Measurements from ENCODE around the gene CD300LD.
"Not testable (repeated sequence)": the region's sequence is repeated elsewhere in the genome, so short reads cannot be mapped to it uniquely, and the experiment has no call there.

The CD300LD gene

DNA sequence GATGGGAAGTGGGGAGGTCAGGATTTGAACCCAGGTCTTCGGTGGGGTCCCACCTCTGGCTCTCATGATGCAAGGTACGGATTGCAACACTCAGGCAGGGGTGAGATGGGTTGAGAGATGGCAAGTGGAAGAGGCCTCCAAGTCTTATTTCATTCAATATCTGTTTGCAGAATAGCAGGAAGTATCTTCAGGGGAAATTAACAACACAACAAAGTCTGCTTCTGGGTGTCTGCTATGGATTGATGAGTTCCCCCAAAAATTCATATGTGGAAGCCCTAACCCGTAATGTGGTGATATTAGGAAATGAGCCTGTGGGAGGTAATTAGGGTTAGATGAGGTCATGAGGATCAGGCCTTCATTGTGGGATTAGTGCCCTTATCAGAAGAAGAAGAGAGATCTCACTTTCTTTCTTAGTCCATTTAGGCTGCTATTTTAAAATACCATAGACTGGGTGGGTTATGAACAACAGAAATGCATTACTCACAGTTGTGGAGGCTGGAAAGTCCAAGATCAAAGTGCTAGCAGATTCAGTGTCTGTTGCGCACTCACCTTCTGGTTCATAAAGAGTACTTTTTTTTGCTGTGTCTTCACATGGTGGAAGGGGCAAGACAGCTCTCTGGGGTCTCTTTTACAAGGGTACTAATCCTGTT is 20.3 kb downstream of the CD300LD start:
- DNase-seq (ENCODE audit: low spot score) = no peak

DNA sequence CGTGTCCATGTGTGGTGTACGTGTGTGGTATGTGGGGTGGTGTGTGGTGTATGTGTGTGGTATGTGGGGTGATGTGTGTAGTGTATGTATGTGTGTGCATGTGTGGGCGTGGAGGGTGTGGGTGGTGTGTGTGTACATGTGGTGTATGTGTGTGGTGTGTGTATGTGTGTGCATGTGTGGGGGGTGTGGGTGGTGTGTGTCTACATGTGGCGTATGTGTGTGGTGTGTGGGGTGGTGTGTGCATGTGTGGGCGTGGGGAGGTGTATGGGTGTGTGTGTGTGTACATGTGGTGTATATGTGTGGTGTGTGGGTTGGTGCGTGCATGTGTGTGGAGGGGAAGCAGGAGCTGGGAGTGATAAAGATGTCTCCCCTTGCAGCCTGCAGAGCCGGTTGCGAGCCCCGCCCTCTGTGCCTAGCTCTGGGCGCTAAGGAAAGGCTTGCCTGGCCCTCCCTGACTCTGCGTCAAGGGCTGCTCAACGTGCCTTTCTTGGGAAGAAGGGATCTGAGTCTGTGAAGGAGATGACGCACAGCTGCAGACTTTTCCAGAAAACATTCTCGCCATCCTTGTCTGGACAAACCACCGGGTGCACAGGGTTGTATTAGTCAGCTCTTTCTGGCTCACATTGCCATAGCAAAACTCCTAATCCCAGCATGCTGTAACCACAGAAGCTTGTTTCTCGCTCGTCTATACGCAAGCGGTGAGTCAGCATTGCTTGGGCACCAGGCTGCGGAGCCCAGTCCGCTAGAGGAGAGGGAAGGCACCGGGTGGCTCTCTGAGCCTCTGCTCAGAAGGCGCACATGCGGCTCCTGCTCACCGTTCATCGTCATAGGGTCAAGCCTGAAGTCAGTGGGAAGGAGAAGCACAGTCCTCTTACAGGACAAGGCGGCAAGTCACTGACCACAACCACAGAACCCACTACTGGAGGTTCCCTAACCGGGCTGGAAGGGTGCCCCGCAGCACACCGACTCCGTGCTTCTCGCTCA is 22.8 kb downstream of the CD300LD start:
- peak; percentile 94 for DNase-seq (ENCODE audit: low spot score)

GRCh38 chr17:74568106-74568873 is 23.8 kb downstream of the CD300LD start:
- DNase-seq (ENCODE audit: low spot score) = no peak

GRCh38 chr17:74567397-74567796 is 24.7 kb downstream of the CD300LD start, which contains the start of gene CD300H:
CD300H (minus strand) TSS chr17:74567509.
- no peak for DNase-seq (ENCODE audit: low spot score)

- DNase-seq (ENCODE audit: low spot score) = peak; percentile 56
Observed at GRCh38 chr17:74566132-74566753, 25.8 kb downstream of the CD300LD start.

GRCh38 chr17:74565126-74565525 is 27.0 kb downstream of the CD300LD start:
- DNase-seq (ENCODE audit: low spot score) = no peak

GRCh38 chr17:74563358-74563757 is 28.7 kb downstream of the CD300LD start:
- no peak for DNase-seq (ENCODE audit: low spot score)

DNA sequence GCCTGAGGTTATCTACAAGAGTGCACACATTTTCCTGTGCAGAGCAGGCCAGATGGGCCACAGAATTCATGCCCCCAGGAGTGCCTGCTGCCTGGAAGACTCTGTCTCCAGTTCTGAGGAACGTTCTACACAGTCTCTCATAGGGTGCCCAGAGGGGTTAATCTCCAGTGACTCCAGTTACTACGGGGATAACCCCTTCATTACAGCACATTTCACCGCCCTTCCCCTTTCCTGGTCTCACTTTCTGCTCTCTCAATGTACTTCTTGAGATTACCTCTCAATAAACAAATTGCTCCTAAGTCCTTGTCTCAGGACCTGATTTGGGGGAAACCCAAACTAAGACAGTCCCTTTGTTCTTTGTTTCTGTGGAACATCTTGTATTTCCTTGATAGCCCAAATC is 30.5 kb downstream of the CD300LD start:
- DNase-seq (ENCODE audit: low spot score) = no peak

GRCh38 chr17:74558882-74559519 is 33.1 kb downstream of the CD300LD start:
- no peak for DNase-seq (ENCODE audit: low spot score)

- DNase-seq (ENCODE audit: low spot score) = not testable (repeated sequence)
Observed at GRCh38 chr17:74558402-74558801, 33.7 kb downstream of the CD300LD start.

GRCh38 chr17:74555427-74555940 is 36.6 kb downstream of the CD300LD start:
- no peak for DNase-seq (ENCODE audit: low spot score)

DNA sequence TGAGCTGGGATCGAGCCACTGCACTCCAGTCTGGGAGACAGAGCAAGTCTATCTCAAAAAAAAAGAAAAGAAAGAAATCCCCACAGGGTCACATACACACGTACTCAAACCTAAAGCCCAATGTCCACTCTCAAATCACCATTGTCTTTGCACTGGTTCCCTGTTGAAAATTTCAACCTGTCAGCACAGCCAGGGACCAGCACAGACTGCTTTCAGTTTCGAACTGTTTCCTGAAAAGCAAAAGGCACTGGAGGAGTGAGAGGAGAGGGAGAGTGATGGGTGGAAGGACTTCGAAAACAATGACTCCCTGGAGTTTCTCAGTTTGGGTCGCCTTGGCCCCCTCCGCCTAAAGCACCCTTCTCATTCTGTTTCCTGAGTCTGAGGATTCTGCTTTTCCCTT is 37.2 kb downstream of the CD300LD start:
- no peak for DNase-seq (ENCODE audit: low spot score)

DNA sequence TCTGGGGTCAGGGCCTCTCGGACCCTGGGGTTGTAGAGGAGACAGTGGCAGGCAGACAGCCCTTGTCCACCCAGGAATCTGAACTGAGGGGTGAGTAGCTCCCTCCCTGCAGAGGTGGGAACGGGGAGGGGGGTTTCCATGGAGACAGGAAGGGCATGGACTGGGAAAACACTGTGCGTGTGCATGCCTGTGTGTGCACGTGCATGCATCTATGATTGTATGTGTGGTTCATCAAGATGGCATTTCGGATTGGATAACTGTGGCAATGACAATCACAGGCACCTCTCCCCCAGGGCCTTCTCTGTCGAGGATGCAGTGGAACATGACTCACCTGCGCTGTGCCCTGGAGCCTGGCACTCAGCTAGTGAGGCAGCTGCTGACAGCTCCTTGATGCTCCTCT is 40.0 kb downstream of the CD300LD start:
- no peak for DNase-seq (ENCODE audit: low spot score)

- DNase-seq (ENCODE audit: low spot score) = no peak
Observed at GRCh38 chr17:74550602-74551001, 41.5 kb downstream of the CD300LD start.

- DNase-seq (ENCODE audit: low spot score) = no peak
Observed at GRCh38 chr17:74549343-74549742, 42.7 kb downstream of the CD300LD start.

DNA sequence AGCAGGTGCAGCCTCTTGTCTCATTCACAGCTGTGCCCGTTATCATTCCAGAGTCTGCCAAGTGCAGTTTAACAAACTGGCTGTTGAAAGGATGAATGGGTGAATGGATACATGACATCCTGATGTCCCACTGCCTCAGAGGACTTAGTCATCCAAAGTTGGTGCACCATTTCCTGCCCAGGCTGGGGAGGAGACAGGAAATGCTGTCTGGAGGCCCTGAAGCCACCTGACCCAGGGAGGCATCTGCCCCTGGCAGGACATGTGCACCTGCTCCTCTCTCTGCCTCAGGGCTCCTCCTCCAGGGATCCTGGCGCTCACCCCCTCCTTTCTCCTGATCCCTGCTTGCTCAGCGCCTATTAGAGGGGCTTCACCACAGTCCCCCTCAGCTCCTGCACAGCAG is 44.3 kb downstream of the CD300LD start:
- DNase-seq (ENCODE audit: low spot score) = peak; percentile 12

- DNase-seq (ENCODE audit: low spot score) = no peak
Observed at GRCh38 chr17:74547264-74547663, 44.8 kb downstream of the CD300LD start.

DNA sequence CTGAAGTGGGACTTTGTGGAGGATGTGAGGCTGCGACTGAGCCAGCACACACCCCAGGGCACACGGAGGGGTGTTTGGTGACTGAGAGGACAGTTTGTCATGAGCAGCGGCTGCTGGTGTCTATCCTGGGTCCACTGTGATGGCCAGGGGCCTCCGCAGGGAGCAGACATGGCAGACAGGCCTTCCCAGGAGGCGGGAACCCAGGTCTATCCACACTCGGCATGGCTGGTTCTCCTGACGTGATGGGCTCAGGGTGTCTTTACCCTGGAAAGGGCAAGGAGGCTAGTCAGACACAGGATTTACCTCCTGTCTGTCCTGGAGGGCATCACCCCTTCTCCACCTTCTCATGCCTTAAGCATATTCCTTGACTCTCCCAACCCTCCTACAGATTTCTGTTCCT is 45.5 kb downstream of the CD300LD start:
- no peak for DNase-seq (ENCODE audit: low spot score)

- peak; percentile 16 for DNase-seq (ENCODE audit: low spot score)
Observed at GRCh38 chr17:74545843-74546230, 46.2 kb downstream of the CD300LD start, which contains the start of gene CD300C. CD300C (minus strand) TSS chr17:74546115; CDS start chr17:74545782, 333 bp downstream.

DNA sequence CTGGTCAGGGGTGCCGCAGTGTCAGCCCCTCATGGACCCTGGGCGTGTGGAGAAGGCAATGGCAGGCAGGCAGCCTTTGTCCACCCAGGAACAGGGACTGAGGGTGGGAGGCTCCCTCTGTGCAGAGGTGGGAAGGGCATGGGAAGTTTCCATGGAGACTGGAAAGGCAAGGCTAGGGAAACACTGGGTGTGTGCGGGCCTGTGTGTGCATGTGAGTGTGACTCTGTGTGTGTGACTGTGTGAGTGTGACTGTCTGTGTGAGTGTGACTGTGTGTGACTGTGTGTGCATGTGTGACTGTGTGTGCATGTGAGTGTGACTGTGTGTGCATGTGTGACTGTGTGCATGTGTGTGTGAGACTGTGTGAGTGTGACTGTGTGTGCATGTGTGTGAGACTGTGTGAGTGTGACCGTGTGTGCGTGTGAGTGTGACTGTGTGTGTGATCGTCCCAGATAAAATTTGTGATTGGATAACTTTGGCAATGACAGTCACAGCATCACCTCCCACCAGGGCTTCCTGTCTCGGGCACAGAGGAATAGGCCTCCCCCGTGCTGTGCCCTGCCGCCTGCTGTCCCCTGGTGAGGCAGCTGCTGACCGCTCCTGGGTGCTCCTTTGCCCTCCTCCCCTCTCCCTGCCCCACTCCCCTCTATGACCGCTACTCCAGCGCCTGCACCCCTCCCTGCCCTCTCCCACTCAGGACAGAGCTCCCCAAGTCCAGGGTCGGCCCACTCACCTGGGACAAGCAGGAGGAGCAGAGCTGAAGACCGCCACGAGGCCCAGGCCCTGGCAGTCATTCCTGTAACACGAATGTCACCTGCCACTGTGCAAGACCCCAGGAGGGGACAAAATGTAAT is 46.9 kb downstream of the CD300LD start:
- DNase-seq (ENCODE audit: low spot score) = no peak

Data from RKO (cell line).